HepG2 (cell line): Measurements from ENCODE around the gene ALDH9A1. TPM values are rescaled to one million over a fixed set of nuclear protein-coding genes. Genes with fewer than 3 reads are reported as not detected.

Source experiments
- ATAC-seq: fragments of 200-7000 bp; cut with Tn5 transposase; 3 replicates; pipeline ENCODE4 v1.9.1; 2020; ENCODE audit warnings: mild to moderate bottlenecking, moderate library complexity
- BruUV-seq: library from RNA; stranded (reverse); fragments of 400-500 nt; replicated peaks from 2 replicates; lab custom pipeline; 2021; lab: Mats Ljungman, UMichigan
- CTCF ChIA-PET: fragments of 300-600 bp; formaldehyde crosslinking; extraction: SDS; loops from one replicate; lab custom pipeline; 2021; ENCODE audit warnings: low total read pairs, inconsistent platforms, low intra/inter-chr PET ratio; lab: Yijun Ruan, JAX
- POLR2A ChIA-PET: fragments of 350-600 bp; sonication (Branson Sonifier 250); formaldehyde crosslinking; loops from one replicate; lab custom pipeline; 2020; ENCODE audit warnings: antibody characterized with exemption, inconsistent platforms; lab: Yijun Ruan, JAX
- DNase-seq: peaks from one replicate; pipeline ENCODE4 v3.0.0-alpha.2; 2015; ENCODE audit warnings: low spot score
- FAIRE-seq: peaks from 3 replicates; lab custom pipeline; 2011; peaks lifted over from hg19 to GRCh38; lab: Jason Lieb, UNC
- H2AFZ ChIP-seq: one replicate; pipeline ENCODE4 v1.6.1; 2011; ENCODE audit warnings: low read length, inconsistent platforms
- H3K27ac ChIP-seq: fragments of 300-600 bp; 3 replicates; pipeline ENCODE4 v1.8.0; 2011; ENCODE audit warnings: mixed run types, mild to moderate bottlenecking, mixed read lengths, low read length, inconsistent platforms; ENCODE audit not compliant: insufficient read depth; ENCODE audit errors: extremely low read length
- H3K27me3 ChIP-seq, 2 experiments: fragments of 200-600 bp in 1 of 2; 2 replicates in 1 of 2; 3 replicates in 1 of 2; pipeline versions ENCODE4 v1.6.0 to v1.8.0; 2011; ENCODE audit warnings: low read length in 2 of 2, mild to moderate bottlenecking in 2 of 2, moderate library complexity in 2 of 2, inconsistent platforms in 1 of 2; ENCODE audit not compliant: insufficient read depth in 2 of 2, control insufficient read depth in 1 of 2
- H3K36me3 ChIP-seq, 2 experiments: fragments of 200-600 bp in 1 of 2; replicated peaks in 1 of 2; 2 replicates in 1 of 2; 3 replicates in 1 of 2; pipeline versions ENCODE4 v1.5.1 to v1.8.0; 2011; ENCODE audit warnings: low read length in 2 of 2, inconsistent platforms in 1 of 2; ENCODE audit not compliant: insufficient read depth in 2 of 2, control insufficient read depth in 1 of 2
- H3K4me1 ChIP-seq: 2 replicates; pipeline ENCODE4 v1.5.1; 2012; ENCODE audit warnings: low read length, inconsistent platforms; ENCODE audit not compliant: insufficient read depth
- H3K4me2 ChIP-seq: 2 replicates; pipeline ENCODE4 v1.6.0; 2011; ENCODE audit warnings: low read depth, low read length, inconsistent platforms
- H3K4me3 ChIP-seq, 3 experiments: fragments of 200-600 bp in 1 of 3; sonication (generic), shearing (Covaris generic) in 1 of 3; replicated peaks in 1 of 3; 2 replicates each; pipeline ENCODE4 v1.5.1; 2011 to 2016; ENCODE audit warnings: low read length in 3 of 3, inconsistent platforms in 2 of 3, low read depth in 2 of 3, mild to moderate bottlenecking in 2 of 3, control low read depth in 1 of 3, mixed read lengths in 1 of 3; ENCODE audit not compliant: insufficient read depth in 1 of 3
- H3K79me2 ChIP-seq: one replicate; pipeline ENCODE4 v1.6.1; 2011; ENCODE audit warnings: low read length, inconsistent platforms; ENCODE audit not compliant: insufficient read depth
- H3K9ac ChIP-seq: 2 replicates; pipeline ENCODE4 v1.6.0; 2011; ENCODE audit warnings: mild to moderate bottlenecking, low read depth, low read length, inconsistent platforms; ENCODE audit not compliant: insufficient read depth
- H3K9me3 ChIP-seq: 2 replicates; pipeline ENCODE4 v1.5.1; 2012; ENCODE audit warnings: mild to moderate bottlenecking, low read length
- H4K20me1 ChIP-seq: 2 replicates; pipeline ENCODE4 v1.6.0; 2011; ENCODE audit warnings: inconsistent platforms, mild to moderate bottlenecking, low read length, moderate library complexity; ENCODE audit not compliant: insufficient read depth
- CEBPG ChIP-seq: IDR thresholded peaks from 2 replicates; pipeline ENCODE4 v1.6.1; 2016
- GMEB2 ChIP-seq: IDR thresholded peaks from 2 replicates; pipeline ENCODE4 v1.6.1; 2016; ENCODE audit warnings: missing biosample characterization, missing genetic modification reagents, low read depth
- HCFC1 ChIP-seq: fragments of 150-350 bp; IDR thresholded peaks from 2 replicates; pipeline ENCODE4 v1.6.1; 2014; ENCODE audit warnings: low read depth, low read length
- NONO ChIP-seq, 2 experiments: fragments of 450-650 bp in 1 of 2; sonication (generic) in 1 of 2; formaldehyde crosslinking in 1 of 2; IDR thresholded peaks in 1 of 2; conservative IDR thresholded peaks in 1 of 2; 2 replicates each; pipeline versions ENCODE4 v1.6.1 to v1.8.0; 2017 to 2022; ENCODE audit warnings: mild to moderate bottlenecking in 1 of 2, missing genetic modification reagents in 1 of 2, moderate library complexity in 1 of 2
- PTBP1 ChIP-seq: fragments of 200-400 bp; formaldehyde crosslinking; IDR thresholded peaks from 2 replicates; pipeline ENCODE4 v1.6.1; 2018; ENCODE audit warnings: low read length, low read depth; ENCODE audit not compliant: poor library complexity, severe bottlenecking
- SOX13 ChIP-seq, 3 experiments: fragments of 450-650 bp in 1 of 3; sonication (generic) in 1 of 3; formaldehyde crosslinking in 1 of 3; IDR thresholded peaks in 2 of 3; conservative IDR thresholded peaks in 1 of 3; 2 replicates each; pipeline versions ENCODE4 v1.5.0 to v1.6.1; 2016 to 2020; ENCODE audit warnings: antibody characterized with exemption in 1 of 3, mild to moderate bottlenecking in 1 of 3, missing compliant biosample characterization in 1 of 3, missing genetic modification reagents in 1 of 3, moderate library complexity in 1 of 3
- SOX5 ChIP-seq: IDR thresholded peaks from 2 replicates; pipeline ENCODE4 v1.6.1; 2016; ENCODE audit warnings: borderline replicate concordance
- ZBTB20 ChIP-seq: sonication (generic); formaldehyde crosslinking; IDR thresholded peaks from 2 replicates; pipeline ENCODE4 v1.8.1; 2023; ENCODE audit warnings: missing genetic modification reagents, low read depth, mild to moderate bottlenecking, borderline replicate concordance
- ZFAT ChIP-seq: sonication (generic); formaldehyde crosslinking; conservative IDR thresholded peaks from 2 replicates; pipeline ENCODE4 v1.8.1; 2023; ENCODE audit warnings: missing genetic modification reagents, inconsistent platforms
- ZFP41 ChIP-seq: sonication (generic); formaldehyde crosslinking; IDR thresholded peaks from 2 replicates; pipeline ENCODE4 v1.4.0; 2020; ENCODE audit warnings: mild to moderate bottlenecking, missing genetic modification reagents, borderline replicate concordance
- ZGPAT ChIP-seq: IDR thresholded peaks from 2 replicates; pipeline ENCODE4 v1.6.1; 2016; ENCODE audit warnings: mild to moderate bottlenecking
- ZNF446 ChIP-seq: sonication (generic); formaldehyde crosslinking; IDR thresholded peaks from 2 replicates; pipeline ENCODE4 v1.5.0; 2020; ENCODE audit warnings: mild to moderate bottlenecking, missing genetic modification reagents
- ZNF747 ChIP-seq: sonication (generic); formaldehyde crosslinking; IDR thresholded peaks from 2 replicates; pipeline ENCODE4 v1.8.1; 2023; ENCODE audit warnings: missing genetic modification reagents, mild to moderate bottlenecking, borderline replicate concordance
- ZNF883 ChIP-seq: sonication (generic); formaldehyde crosslinking; IDR thresholded peaks from 2 replicates; pipeline ENCODE4 v1.5.1; 2020; ENCODE audit warnings: mild to moderate bottlenecking, missing genetic modification reagents; ENCODE audit errors: not compliant biosample characterization
- WGBS: methylation state at CpG from one replicate; pipeline ENCODE4 v1.1.6; 2017; ENCODE audit warnings: low lambda C conversion rate; 5-methylcytosine and 5-hydroxymethylcytosine counted together
- in situ Hi-C: cut with HindIII; loops from 2 replicates; pipeline ENCODE4 v1.10.0; 2017; ENCODE audit warnings: low pct_unique_long_range_greater_than_20kb; ENCODE audit not compliant: extremely low pct_ligation_motif_present
- intact Hi-C: fragments of 100-400 bp; cut with micrococcal nuclease; formaldehyde crosslinking; loops from one replicate; pipeline ENCODE4 v1.10.0; 2022; ENCODE audit not compliant: unreplicated experiment
- polyA plus RNA-seq, 8 experiments: library from polyadenylated mRNA; depleted of rRNA in 3 of 8; stranded (reverse) in 7 of 8; unstranded in 1 of 8; fragments of >200 nt; fragmentation: Illumina TruSeq in 4 of 8; extraction: Trizol in 4 of 8; gene quantifications; 2 replicates each; pipeline versions ENCODE4 v1.2.1 to v1.2.3, GENCODE V29; 2011 to 2016; ENCODE audit warnings: low read depth in 4 of 8, missing spikeins in 1 of 8, mixed read lengths in 1 of 8; ENCODE audit not compliant: insufficient read depth in 1 of 8
- total RNA-seq, 5 experiments: library from RNA; depleted of rRNA; stranded (reverse); fragments of >200 nt; fragmentation: Illumina TruSeq; extraction: Trizol; gene quantifications; 2 replicates each; pipeline ENCODE4 v1.2.3, GENCODE V29; 2016; ENCODE audit warnings: low read depth in 1 of 5
- TF ChIP-seq, protein P1 (sequence below): sonication (generic); formaldehyde crosslinking; IDR thresholded peaks from 2 replicates; pipeline ENCODE4 v1.9.0; 2021; ENCODE audit warnings: missing genetic modification reagents, mild to moderate bottlenecking, borderline replicate concordance

Gene ALDH9A1
- total and polyA plus RNA-seq, 2 of the 13 experiments (the other 11 are each of a cell fraction or from before 2014, with no cell fraction given): 27.5 to 38.5 TPM

DNA sequence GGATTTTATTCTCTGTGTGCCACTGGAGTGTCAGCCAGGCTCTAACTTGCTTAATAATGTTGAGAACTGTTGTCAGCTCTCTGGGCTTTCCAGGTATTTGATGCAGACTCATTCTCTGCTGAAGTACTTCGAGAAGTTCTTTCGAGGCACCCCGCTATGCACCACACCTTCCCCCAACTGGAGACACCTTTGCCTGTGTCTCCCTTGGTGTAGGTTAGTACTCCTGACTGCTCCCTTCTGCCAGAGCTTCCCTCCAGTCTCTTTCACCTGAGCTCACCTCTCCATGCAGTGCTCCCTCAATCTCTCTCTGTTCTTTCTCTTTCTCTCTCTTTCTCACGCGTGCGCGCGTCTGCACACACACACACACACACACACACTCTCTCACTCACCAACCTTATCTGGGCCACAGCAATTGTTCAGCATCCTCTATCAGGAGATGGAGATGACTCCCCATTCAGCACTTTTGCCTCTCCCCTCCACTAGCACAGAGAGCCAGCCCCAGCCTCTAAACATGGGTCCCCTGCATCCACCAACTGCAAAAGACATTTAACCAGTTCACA lies 81.3 kb downstream of the ALDH9A1 start:
- H3K9me3 ChIP-seq: no peaks in the 10 kb centered on the region
- no peak overlapping the region for H3K4me3 ChIP-seq
- no peaks in the 10 kb centered on the region for H4K20me1 ChIP-seq
- WGBS: 81% methylated on average over 8 of the region's 8 CpGs
- no peaks in the 10 kb centered on the region for H3K4me1 ChIP-seq
- no peak overlapping the region for H2AFZ ChIP-seq
- H3K4me2 ChIP-seq: no peak overlapping the region
- H3K9ac ChIP-seq: no peak overlapping the region
- ChIA-PET CTCF (no interaction called here), POLR2A (no interaction called here)
- no peaks in the 10 kb centered on the region for H3K79me2 ChIP-seq
- in situ Hi-C loops: no loop called here
- no peak overlapping the region for H3K27ac ChIP-seq
- no TSS peak for BruUV-seq
- ATAC-seq (no peak), DNase-seq (no peak), FAIRE-seq (no peak)
- H3K27me3 ChIP-seq: no peaks in the 10 kb centered on the region
- H3K36me3 ChIP-seq: no peaks in the 10 kb centered on the region
- intact Hi-C loops: no loop called here
- no peak for TF ChIP-seq GMEB2 (CRISPR knock-in tag)
- no peak for TF ChIP-seq CEBPG (CRISPR knock-in tag)
- no peak for TF ChIP-seq ZFAT (CRISPR knock-in tag)
- TF ChIP-seq PTBP1: no peak
- TF ChIP-seq ZFP41 (CRISPR knock-in tag): no peak
- no peak for TF ChIP-seq ZGPAT (CRISPR knock-in tag)
- TF ChIP-seq ZNF883 (CRISPR knock-in tag): no peak
- TF ChIP-seq NONO (IDR thresholded peaks at IDR 0.05): no peak
- no peak for TF ChIP-seq NONO (CRISPR knock-in tag; conservative IDR thresholded peaks at IDR 0.05)
- no peak for TF ChIP-seq ZNF446
- no peak for TF ChIP-seq ZBTB20
- TF ChIP-seq ZNF747 (CRISPR knock-in tag): no peak
- TF ChIP-seq, protein P1, sequence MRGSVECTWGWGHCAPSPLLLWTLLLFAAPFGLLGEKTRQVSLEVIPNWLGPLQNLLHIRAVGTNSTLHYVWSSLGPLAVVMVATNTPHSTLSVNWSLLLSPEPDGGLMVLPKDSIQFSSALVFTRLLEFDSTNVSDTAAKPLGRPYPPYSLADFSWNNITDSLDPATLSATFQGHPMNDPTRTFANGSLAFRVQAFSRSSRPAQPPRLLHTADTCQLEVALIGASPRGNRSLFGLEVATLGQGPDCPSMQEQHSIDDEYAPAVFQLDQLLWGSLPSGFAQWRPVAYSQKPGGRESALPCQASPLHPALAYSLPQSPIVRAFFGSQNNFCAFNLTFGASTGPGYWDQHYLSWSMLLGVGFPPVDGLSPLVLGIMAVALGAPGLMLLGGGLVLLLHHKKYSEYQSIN (CRISPR knock-in tag): no peak
- TF ChIP-seq SOX5 (CRISPR knock-in tag): no peak
- no peak for TF ChIP-seq SOX13 (IDR thresholded peaks at IDR 0.05)
- TF ChIP-seq SOX13 (CRISPR knock-in tag; conservative IDR thresholded peaks at IDR 0.05 in 1 of 2, IDR thresholded peaks at IDR 0.05 in 1 of 2): no peak
- no peak for TF ChIP-seq HCFC1
